Osteocyte (in vitro differentiated cells): ENCODE measurements around the gene UBR4. TPM values are rescaled to one million over a fixed set of nuclear protein-coding genes. Genes with fewer than 3 reads are reported as not detected.

Experiments used
- DNase-seq: peaks from one replicate; pipeline ENCODE4 v3.0.0; 2021; ENCODE audit warnings: mixed read lengths; ENCODE audit not compliant: unreplicated experiment; ENCODE audit errors: extremely low spot score
- H3K27ac Mint-ChIP-seq: one replicate; pipeline ENCODE4 v1.8.0; 2021; ENCODE audit warnings: mild to moderate bottlenecking, mixed read lengths; ENCODE audit not compliant: unreplicated experiment
- H3K27me3 Mint-ChIP-seq: one replicate; pipeline ENCODE4 v1.8.0; 2021; ENCODE audit warnings: mixed read lengths; ENCODE audit not compliant: unreplicated experiment
- H3K36me3 Mint-ChIP-seq: one replicate; pipeline ENCODE4 v1.8.0; 2021; ENCODE audit warnings: mixed read lengths; ENCODE audit not compliant: unreplicated experiment
- H3K4me1 Mint-ChIP-seq: one replicate; pipeline ENCODE4 v1.8.0; 2021; ENCODE audit warnings: mixed read lengths; ENCODE audit not compliant: unreplicated experiment
- H3K4me3 Mint-ChIP-seq: one replicate; pipeline ENCODE4 v1.8.0; 2021; ENCODE audit warnings: mild to moderate bottlenecking, moderate library complexity, mixed read lengths; ENCODE audit not compliant: unreplicated experiment
- H3K9me3 Mint-ChIP-seq: one replicate; pipeline ENCODE4 v1.8.0; 2021; ENCODE audit warnings: mixed read lengths; ENCODE audit not compliant: unreplicated experiment
- total RNA-seq: library from RNA; stranded (reverse); gene quantifications from 2 replicates; pipeline ENCODE4 v1.2.1, GENCODE V29; 2021
- TF ChIP-seq, protein P1 (sequence below): fragments of 200-600 bp; sonication (generic); IDR thresholded peaks from 2 replicates; pipeline ENCODE4 v1.5.0; 2021; ENCODE audit warnings: antibody characterized with exemption, mild to moderate bottlenecking, moderate library complexity

The UBR4 gene
- total RNA-seq, 1 donor from 2014 or later: 161 TPM

- Mint-ChIP-seq H3K27ac (no peak overlapping the region), H3K27me3 (no peaks in the 10 kb centered on the region), H3K36me3 (peaks cover 44% of the 10 kb centered on the region), H3K4me3 (no peak overlapping the region), H3K4me1 (peaks cover 7% of the 10 kb centered on the region), H3K9me3 (no peaks in the 10 kb centered on the region)
- DNase-seq: no peak
- TF ChIP-seq, protein P1, sequence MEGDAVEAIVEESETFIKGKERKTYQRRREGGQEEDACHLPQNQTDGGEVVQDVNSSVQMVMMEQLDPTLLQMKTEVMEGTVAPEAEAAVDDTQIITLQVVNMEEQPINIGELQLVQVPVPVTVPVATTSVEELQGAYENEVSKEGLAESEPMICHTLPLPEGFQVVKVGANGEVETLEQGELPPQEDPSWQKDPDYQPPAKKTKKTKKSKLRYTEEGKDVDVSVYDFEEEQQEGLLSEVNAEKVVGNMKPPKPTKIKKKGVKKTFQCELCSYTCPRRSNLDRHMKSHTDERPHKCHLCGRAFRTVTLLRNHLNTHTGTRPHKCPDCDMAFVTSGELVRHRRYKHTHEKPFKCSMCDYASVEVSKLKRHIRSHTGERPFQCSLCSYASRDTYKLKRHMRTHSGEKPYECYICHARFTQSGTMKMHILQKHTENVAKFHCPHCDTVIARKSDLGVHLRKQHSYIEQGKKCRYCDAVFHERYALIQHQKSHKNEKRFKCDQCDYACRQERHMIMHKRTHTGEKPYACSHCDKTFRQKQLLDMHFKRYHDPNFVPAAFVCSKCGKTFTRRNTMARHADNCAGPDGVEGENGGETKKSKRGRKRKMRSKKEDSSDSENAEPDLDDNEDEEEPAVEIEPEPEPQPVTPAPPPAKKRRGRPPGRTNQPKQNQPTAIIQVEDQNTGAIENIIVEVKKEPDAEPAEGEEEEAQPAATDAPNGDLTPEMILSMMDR: no peak
These were observed 135.6 kb downstream of the UBR4 start for GRCh38 chr1:19074361-19074901.

DNA sequence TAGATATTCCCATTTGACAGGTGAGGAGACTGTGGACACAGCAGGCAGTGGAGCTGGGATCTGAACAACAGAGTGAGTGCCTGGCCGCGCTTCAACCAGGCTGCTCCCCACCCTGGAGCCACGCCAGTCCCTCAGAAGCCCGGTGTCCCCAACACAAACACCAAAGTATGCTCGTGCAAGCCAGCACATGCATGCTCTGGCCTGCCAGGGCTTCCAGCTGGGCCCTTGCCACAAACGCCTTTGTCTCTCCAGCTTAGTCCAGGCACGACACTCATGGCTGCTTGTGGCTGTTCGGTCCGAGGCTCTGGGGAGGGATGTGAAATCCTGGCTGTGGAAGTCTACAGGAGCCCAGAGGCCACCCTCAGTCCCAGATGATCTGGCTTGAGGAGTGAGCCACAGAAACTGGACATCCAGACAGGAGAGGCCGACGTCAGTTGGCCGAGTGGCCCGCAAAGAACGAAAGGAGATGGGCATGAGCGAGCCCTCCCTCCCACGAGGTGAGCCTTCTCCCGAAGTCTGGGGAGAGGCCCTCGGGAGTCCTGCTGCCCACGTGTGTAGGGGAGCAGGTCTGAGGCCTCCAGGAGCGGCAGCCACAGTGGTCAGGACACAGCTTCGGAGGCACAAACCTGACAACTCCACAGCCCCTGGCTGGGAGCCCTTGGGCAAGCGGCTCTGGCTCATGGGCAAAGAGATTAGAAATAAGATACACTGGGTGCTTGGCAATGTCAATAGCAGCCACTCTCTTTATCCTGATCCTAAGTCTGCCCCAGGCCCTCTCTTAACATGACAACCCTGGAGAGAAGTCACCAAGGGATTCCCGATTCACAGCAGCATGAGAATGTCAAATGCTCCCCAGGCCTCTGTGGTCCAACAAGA lies 136.5 kb downstream of the UBR4 start:
- Mint-ChIP-seq H3K27ac (no peak overlapping the region), H3K4me1 (peaks cover 9% of the 10 kb centered on the region), H3K9me3 (no peaks in the 10 kb centered on the region), H3K36me3 (peaks cover 40% of the 10 kb centered on the region), H3K4me3 (no peak overlapping the region), H3K27me3 (no peaks in the 10 kb centered on the region)
- TF ChIP-seq, protein P1: no peak
- no peak for DNase-seq

- peaks cover 34% of the 10 kb centered on the region for H3K36me3 Mint-ChIP-seq
- H3K27ac Mint-ChIP-seq: no peak overlapping the region
- H3K4me3 Mint-ChIP-seq: no peak overlapping the region
- TF ChIP-seq, protein P1: no peak
- no peaks in the 10 kb centered on the region for H3K9me3 Mint-ChIP-seq
- DNase-seq: no peak
- peaks cover 15% of the 10 kb centered on the region for H3K4me1 Mint-ChIP-seq
- no peaks in the 10 kb centered on the region for H3K27me3 Mint-ChIP-seq
These were observed 137.6 kb downstream of the UBR4 start for GRCh38 chr1:19072285-19072981.

DNA sequence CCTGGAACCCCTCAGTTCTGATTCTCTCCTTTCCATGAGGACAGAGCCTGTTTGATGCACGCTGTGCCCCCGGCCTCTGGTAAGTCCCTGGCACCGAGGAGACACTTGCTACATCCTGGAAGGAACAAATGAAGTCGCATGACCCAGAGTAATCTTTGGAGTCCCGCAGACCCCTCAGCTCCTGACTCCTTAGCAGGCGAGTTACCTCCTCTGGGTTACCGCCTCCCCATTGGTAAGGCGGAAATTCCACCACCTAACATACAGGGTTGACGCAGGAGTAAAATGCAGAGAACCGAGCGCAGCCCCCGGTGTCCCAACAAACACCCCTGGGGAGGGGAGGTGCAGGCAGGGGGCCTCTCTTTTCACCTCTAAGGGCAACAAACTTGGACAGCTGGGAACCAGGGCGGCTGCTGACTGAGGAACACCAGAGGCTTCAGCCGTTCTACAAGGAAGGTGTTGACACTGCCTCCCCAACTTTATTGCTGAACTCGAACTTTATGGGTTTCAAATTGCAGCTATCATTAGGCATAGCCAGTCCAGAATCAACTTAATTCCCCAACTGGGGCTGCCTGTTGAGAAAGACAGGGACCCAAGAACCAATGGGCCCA lies 138.3 kb downstream of the UBR4 start:
- H3K27ac Mint-ChIP-seq: no peak overlapping the region

More for the DNA sequence above, 138.3 kb downstream of the UBR4 start:
- H3K4me1 Mint-ChIP-seq: peaks cover 22% of the 10 kb centered on the region
- H3K9me3 Mint-ChIP-seq: no peaks in the 10 kb centered on the region
- TF ChIP-seq, protein P1: no peak
- H3K4me3 Mint-ChIP-seq: no peak overlapping the region
- DNase-seq: no peak
- H3K36me3 Mint-ChIP-seq: peaks cover 33% of the 10 kb centered on the region
- H3K27me3 Mint-ChIP-seq: no peaks in the 10 kb centered on the region
